B cell (primary cell): ENCODE data around the gene ZBTB8B.
"Not testable (repeated sequence)": the region's sequence is repeated elsewhere in the genome, so short reads cannot be mapped to it uniquely, and the experiment has no call there.

Source experiments
- EZH2 ChIP-seq: IDR thresholded peaks from 2 replicates; pipeline ENCODE4 v1.6.1; 2012; ENCODE audit warnings: borderline replicate concordance, low read depth, mild to moderate bottlenecking, moderate library complexity, low read length; ENCODE audit not compliant: insufficient read depth, poor library complexity, severe bottlenecking
- TF ChIP-seq, protein P1 (sequence below): fragments of 200-600 bp; IDR thresholded peaks from one replicate; pipeline ENCODE4 v1.8.0; 2022; ENCODE audit warnings: antibody characterized with exemption, mild to moderate bottlenecking

DNA sequence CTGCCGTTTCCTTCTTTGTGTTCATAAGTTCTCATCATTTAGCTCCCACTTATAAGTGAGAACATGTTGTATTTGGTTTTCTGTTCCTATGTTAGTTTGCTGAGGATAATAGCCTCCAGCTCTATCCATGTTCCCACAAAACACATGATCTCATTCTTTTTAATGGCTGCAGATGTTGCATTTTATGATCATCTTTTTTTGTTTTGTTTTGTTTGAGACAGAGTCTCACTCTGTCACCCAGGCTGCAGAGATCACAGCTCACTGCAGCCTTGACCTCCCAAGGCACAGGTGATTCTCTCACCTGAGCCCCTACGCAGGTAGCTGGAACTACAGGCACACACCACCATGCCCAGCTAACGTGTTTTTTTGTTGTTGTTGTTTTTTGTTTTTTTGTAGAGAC lies 16.9 kb downstream of the ZBTB8B start:
- TF ChIP-seq, protein P1, sequence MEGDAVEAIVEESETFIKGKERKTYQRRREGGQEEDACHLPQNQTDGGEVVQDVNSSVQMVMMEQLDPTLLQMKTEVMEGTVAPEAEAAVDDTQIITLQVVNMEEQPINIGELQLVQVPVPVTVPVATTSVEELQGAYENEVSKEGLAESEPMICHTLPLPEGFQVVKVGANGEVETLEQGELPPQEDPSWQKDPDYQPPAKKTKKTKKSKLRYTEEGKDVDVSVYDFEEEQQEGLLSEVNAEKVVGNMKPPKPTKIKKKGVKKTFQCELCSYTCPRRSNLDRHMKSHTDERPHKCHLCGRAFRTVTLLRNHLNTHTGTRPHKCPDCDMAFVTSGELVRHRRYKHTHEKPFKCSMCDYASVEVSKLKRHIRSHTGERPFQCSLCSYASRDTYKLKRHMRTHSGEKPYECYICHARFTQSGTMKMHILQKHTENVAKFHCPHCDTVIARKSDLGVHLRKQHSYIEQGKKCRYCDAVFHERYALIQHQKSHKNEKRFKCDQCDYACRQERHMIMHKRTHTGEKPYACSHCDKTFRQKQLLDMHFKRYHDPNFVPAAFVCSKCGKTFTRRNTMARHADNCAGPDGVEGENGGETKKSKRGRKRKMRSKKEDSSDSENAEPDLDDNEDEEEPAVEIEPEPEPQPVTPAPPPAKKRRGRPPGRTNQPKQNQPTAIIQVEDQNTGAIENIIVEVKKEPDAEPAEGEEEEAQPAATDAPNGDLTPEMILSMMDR = not testable (repeated sequence)
- TF ChIP-seq EZH2 = not testable (repeated sequence)
